SK-N-DZ (cell line): ENCODE data around the gene GNG12.

ENCODE experiments used
- DNase-seq: peaks from one replicate; pipeline ENCODE4 v3.0.0-alpha.2; 2015; ENCODE audit warnings: low spot score

The GNG12 gene

DNA sequence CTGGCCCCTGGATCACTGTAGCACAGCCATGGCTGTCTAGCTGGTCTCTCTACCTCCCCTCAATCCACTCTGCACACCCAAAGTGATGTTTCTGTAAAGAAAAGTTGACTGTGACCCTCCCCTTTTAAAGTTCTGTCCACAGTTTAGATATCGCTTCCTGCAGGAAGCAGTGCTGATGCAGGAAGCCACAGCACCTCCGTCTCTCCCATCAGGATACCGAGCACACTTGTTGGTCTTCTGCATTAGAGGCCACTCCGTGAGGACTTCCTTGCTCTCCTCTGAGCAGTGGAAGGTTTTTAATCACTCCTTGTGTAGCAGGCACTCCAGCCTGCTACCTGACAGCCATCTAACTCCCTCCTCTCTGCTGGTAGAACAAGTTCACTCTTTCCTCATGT lies 78.7 kb downstream of the GNG12 start:
- no peak for DNase-seq

DNA sequence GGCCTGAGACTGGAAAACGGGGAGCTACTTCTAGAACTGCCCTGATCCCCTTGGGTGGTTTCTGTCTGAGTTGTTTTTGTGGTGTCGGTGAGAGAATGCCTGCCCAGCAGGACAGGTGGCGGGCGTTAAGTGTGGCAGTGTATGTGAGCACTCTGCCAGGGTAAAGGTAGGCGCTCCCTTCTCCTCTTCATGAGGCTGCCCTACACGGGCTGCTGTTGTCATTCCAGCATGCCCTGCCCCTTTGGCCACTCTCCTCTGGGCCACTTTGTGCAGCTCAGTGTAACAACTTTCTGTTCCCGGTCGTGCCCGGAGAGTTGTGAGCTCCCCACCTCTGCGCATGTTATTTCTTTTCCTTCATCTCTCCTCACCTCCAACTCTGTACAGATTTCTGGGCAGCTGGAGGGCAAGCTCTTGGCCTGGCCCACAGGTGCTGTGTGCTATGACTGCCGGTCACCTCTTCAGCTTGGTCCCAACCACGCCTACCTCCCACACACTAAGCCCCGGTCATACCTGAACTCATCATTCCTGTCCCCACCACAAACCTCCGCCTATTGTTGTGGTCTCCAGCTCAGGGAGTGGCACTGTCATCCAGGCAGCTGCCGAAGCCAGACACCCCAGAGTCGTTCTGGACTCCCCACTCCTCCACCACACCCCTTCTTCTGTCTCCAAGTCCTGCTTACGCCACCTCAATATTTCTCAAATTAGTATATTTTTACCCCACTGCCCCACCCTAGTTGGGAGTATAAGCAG lies 79.3 kb downstream of the GNG12 start:
- no peak for DNase-seq

DNA sequence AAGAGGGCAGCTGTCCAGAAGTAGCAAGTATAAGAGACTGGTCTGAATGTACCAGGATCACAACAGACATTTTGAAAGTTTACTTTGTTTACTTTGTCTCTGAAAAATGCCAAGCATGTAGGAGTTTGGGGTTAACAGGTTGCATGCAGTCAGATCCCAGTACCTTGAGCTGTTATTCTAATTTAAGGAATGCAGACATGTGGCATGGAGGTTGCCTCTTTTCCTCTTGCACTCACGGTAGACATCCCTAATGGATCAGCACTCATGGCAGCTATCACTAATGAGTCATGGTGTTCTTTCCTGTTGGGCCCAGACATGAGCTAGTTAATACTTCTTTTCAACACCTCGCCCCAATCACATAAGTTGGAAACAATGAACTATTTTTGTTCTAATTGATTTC lies 81.0 kb downstream of the GNG12 start:
- no peak for DNase-seq

DNA sequence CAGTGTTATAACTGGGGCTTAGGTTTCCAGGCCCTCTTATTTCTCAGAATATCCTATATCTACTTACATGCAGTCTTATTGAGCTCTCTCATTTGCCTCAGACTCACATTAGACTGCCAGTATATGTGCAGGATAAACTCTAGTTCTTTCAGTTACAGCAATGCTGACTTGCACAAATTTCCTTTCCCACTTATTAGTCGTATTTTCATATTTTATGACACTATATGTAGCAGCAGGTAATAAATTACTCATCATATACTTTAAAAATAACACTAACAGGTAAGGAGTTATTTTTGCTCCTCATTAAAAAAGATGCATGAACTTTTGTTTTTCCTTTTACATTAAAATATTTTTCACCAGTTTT lies 82.6 kb downstream of the GNG12 start:
- no peak for DNase-seq

DNA sequence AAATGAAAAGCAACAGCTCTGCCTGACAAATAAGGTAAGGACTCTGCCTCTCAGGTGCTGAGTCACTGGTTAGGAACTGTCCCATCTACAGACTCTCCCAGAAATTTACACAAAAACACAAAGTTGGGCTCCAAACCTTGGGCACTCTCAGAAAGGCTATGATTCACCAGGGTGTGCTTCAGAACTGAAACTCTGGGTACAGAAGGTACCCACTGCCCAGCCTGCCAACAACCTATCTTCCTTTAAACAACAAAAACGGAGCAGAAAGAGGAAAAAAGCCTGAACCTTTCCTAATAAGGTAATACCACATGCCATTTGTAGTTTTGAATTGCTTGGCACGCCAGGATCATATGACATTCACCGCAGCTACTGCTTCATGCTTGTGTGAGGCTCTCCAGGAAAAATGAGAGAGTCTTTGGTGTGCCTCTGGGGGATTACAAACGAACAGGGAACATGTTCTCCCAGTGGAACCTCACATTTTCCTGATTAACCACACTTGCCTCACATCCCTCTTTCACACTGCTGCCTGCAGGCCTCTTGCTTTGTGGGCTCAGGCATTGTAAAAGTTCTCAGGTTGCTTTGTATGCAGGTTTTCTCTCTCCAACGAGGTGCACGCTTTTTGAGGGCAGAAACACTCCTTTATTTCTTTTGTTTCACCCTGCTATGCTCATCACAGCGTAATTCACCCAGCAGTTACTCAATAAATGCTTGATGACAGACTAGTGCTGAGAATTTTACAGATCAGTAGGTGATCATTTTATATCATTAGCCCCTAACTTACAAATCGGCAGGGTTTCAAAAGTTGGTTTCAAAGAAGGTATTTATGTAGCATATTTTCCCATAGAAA lies 83.2 kb downstream of the GNG12 start:
- no peak for DNase-seq

DNA sequence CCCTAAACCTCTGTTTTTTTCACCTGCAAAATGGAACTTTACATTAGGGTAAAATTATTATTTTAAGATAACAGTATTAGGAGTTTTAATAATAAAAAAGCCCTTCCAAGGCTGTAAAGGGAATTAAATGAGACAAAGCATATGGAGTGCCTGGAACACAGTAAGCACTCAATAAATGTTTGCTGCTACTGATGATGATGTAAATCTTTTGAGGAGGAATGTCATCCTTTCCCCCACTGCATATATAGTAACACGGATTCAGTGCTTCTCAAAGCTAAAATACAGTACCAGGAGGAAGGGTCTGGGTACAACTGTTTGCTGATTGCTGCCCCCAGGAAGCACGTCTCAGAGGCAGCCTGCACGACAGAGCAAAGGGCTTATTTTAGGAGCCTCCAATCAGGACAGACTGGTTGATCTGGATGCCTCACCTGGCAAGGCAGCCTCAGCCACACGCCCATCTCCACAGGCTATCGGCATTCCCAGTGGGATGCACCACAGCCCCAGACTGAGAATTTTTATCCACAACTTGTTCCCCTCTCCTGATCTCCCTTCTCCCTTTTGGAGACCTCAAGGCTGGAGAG lies 83.9 kb downstream of the GNG12 start:
- DNase-seq = no peak

DNA sequence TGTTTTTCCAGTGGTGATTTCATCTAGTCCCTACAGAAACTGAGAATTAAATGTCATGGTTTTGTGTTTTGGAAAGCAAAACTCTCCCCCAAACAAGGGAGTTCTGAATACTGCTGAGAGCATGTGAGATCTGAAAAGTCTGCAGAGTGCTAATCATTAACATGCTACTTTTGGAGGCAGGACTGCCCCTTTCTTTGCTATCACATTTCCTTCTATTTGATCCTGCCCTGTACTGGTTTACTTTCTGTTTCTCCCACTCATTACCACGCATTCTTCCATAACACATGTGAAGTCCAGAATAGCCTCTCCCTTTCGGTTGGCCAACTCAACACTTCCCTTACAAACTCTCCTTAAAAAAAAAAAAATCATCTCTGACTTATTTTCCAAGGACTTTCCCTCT lies 84.6 kb downstream of the GNG12 start:
- DNase-seq = no peak

DNA sequence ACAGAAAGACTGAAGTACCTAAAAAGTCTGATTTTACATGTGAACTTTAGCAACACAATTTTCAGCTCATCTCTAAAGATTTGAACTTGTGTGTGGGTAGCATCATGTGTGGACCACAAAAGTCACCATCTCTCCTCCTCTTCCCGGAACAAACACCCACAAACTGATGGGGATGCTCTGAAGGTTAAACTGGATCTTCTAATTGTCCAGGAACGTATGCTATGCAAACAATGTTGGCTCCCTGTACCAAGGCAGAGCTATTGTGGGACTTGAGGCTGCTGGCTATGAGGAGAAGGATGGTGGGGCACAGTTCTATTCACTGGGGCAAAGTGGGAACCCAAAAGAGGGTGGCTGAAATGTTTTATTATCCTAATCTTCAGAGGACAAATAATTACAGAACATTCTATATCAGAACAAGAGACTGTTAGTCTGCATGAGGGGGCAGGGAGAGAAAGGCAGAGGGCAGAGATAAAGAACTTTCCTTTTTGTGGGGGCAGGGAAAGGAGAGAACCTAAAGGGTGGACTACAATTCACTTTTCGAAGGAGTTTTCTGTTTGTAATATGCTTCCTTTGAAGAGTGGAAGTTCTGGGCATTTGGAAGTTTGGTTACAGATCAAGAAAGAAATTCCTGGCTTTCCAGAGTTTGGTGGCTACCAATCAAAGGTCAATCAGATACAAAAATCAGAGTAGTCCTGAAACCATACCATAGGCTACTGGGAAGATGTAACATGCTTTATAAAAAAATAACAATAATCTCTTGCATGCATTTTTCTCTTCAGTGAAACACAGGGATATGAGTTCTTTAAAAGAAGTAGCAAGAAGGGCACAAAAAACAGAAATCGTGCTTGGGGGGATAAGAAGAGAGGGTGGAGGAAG lies 85.4 kb downstream of the GNG12 start:
- no peak for DNase-seq

DNA sequence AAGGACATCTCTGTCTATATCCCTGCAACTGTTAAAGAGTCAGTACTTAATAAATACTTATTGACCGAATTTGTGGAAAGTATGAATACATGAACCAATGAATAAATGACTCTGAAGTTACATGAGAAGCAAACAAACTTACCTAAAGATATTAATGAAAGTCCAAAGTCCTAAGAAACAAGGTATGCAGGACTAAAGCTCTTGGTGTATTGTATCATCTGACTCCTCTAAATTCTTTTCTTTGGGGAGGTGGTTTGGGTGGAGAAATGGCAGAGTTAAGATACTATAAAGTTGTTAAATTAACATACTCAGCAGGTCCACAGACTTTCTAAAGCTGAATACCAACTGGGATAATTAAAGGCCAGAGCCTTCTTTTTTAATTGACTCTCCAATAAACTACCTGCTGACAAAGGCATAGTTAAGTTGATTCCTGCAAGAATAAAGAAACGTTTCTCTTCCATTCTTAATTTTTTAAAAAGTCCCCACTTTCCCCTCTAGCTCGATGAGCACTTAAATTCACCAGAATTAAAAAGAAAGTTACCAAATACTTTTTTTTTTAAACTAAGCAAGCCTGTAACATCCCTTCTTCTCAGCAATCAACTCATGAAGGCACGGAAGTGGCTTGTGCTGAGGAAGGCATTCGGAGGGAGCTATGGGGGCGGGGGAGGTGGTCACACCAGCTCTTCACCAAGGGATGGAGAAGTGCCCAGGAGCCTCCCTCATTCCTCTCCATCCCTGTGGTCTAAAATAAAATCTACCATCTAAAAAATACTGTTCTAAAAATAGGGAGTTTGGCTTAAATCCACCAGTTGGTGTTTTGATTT lies 87.2 kb downstream of the GNG12 start:
- no peak for DNase-seq

DNA sequence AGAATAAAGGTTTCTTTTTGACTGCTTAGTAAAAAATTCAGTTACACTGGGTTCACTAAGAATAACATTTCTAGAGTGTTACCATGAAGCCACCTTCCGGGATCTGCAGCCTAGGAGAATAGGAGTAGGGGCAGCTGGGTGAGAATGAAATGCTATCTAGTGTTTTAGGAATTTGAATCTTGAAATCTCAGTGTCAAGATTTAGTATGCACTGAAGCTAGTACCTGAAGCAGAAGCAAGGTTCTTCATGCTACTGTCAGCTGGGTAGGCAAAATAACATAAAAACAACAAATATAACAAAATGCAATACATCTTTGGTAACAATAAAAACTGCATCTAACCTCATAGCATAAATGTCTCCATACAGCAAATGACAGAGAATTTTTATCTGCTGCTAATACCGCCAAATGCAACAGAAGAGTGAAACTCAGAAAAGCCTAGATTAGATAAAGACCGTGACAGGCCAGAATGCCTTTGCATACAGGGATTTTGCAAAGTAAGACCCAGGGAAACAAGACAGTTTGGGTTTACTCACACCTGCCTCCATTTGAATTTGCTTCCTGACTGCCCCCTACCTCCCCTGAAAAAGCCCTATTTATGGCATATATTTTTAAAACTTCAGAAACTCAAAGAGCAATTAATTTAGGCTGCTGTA lies 90.1 kb downstream of the GNG12 start:
- no peak for DNase-seq

DNA sequence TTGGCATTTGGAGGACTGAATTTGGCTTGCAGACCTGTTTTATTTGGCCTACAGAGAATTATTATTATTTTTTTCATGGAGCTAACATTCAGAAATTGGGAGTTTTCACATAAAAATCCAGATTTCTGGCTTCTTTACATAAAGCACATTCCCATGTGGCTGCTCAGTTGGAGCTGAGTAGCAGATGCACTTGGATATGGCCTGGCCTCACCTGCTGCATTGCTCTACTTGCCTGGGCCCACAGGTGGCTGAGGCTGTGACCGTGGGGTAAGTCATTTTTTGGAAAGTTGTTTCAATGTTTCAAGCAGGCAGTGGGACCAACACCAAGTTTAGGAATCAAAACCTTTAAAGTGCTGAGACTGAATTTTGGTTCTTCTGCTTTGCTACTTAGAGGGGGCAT lies 91.5 kb downstream of the GNG12 start:
- DNase-seq = no peak

DNA sequence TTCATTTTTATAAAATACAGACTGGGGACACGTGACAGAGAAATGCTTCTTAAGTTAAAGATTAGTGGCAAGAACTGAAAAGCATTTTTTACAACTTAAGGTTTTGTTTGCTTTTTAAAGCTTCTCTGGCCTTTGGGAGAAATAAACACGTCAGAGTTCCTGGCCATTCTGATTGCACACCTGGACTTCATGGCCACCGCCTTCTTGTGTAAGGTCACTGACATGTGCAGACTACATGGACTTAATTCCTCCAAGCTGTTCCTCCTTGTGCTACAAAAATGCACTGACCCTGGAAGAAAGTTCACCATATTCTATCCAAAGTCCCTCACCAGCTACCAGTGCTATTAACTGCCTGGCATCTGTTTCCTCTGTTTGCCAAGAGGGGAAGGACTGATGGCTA lies 92.1 kb downstream of the GNG12 start:
- DNase-seq = no peak

DNA sequence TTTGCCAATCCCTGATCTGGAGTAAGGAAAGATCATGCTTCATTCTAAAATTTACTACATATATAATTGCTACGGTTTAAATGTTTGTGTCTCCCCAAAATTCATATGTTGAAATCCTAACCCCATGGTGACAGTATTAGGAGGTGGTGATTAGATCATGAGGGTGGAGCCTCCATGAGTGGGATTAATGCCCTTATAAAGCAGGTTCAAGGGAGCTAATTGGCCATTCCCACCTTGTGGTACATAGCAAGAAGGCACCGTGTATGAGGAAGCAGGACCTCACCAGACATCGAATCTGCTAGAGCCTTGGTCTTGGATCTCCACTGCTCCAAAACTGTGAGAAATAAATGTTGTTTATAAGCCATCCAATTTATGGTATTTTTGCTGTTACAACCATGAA lies 92.7 kb downstream of the GNG12 start:
- no peak for DNase-seq

DNA sequence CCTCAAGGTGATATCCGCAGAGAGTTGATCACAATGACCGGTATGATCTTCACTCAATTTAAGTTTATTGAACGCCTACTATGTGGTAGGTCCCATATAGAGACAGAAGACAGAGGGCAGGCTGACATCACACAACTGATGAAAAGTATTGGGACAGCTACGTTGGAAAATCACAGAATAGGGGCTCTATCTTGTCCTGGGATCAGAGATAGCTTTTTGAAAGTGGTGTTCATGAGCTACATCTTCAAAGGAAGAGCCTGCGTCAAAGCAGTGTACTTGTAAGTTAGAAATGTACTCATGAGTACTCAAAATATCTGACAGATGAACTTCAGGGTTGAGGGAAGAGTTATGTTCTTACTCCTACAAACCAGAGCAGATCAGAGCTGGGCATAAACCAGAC lies 93.9 kb downstream of the GNG12 start:
- DNase-seq = no peak

DNA sequence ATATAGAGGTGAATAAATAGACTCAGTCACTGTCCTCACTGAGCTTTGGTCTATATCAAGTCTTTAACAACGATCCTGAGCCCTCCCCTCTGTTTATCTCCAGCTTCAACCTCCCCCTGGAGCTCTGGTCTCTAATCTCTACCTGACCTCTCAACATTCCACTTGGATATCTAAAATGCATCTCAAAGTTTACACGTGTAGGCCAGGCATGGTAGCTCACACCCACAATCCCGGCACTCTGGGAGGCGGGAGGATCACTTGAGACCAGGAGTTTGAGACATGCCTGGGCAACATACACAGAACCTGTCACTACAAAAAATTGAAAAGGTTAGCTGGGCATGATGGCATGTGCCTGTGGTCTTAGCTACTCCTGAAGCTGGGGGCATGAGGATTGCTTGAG lies 94.9 kb downstream of the GNG12 start:
- no peak for DNase-seq

DNA sequence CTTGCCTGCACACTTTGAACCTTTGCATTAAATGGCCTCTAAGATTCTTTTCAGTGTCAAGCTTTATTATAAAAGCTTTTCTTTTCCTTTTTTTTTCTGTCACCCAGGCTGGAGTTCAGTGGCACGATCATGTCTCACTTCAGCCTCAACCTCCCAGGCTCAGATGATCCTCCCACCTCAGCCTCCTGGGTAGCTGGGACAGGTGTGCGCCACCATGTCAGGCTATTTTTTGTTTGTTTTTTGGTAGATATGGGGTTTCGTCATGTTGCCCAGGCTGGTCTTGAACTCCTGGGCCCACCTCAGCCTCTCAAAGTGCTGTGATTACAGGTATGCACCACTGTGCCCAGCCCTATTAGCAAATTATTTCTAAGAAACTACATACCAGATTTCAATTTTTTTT lies 95.4 kb downstream of the GNG12 start:
- DNase-seq = no peak

DNA sequence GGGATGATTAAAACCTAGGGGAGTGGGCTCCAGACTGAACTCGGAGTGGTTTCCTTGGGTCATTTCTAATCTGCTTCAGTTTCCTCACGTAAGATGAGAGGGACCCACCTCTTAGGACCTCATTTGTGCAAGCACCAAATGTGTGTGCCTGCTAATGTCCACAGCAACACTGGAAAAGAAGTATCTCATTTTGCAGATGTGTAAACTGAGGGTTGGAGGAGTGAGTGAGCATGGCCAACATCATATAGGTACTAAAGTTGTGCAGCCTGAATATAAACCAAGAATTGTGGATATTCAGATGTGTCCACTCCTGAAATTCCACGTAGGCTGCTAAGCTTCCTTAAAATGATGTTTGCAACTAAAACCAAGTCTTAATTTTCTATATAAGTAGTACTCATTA lies 96.5 kb downstream of the GNG12 start:
- no peak for DNase-seq

DNA sequence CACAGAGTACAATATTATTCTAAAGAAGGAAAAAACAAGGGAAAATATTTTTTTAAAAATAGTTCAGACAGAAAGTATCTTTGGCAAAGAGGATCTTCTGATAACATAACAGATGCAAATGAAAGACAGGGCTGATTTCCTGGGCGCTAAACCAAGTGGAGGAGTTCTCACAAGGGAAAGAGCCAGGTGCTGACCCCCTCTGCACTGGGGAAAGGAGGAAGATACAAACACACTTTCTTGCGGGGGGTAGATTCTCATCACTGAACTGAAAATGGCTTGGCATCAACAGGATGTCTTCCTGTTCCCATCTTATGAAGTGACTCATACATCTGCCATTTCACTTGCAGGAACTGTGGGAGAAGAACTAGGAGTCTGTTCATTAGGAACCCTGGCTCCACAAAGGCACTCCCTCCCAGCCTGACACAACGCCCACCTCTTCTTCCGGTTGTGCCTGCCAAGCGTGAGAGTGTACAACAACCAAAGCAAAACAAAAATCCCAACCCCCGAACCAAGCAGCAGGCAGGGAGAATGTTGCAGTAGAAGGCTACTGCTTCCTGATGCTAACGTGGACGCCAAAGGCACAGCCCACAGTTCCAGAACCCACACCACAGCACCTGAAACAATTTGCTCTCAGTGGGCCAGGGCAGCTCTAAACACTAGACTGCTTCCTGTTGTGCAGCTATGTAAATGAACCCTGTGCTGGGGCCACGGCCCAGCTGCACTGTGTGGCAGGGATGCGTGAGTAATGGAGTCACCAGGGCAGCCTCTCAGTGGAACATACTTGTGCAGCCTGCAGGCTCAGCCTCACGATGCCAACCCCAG lies 97.2 kb downstream of the GNG12 start:
- no peak for DNase-seq

DNA sequence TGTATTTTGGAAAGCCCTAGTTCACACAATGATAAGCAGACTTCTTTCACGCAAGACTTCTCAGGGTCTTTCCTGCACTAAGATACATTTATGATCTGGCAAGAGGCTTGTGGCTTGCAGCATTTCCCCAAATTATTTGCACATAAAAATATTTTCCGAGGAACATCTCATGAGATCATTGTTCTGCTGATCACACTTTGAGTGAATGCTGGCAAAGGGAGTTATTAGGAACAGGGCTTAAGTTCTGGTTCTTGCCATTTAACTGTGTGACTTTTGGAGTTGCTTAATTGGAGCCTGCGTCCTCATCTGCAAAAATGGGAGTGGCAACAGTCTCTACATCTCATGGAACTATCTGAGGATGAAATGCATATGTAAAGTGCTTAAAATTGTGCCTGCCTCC lies 98.1 kb downstream of the GNG12 start:
- no peak for DNase-seq

DNA sequence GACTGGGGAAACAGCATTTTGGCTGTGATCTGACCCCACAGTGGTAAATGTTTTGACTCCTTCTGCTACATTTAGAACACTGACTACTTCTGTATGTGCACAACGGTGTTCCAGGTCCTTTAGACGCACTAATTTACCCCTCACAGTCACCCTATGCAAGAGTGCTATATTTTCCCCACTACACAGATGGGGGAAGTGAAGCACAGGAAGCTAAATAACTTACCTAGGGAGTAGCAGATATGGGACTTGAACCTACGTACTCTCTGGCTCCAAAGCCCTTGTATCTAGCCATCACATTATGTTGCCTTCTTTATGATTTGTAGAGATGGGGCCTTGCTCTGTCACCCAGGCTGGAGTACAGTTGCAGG lies 99.0 kb downstream of the GNG12 start:
- no peak for DNase-seq
